Liver (tissue), 3 donors: Measurements from ENCODE around the gene THSD4.

ENCODE experiments used
- CTCF ChIP-seq: fragments of 150-350 bp; IDR thresholded peaks from 2 replicates; pipeline ENCODE4 v1.5.1; 2017; ENCODE audit warnings: improper control_type of control experiment, low read depth, low read length; ENCODE audit not compliant: missing input control
- EGR1 ChIP-seq, 2 donors: IDR thresholded peaks; 2 replicates each; pipeline ENCODE4 v1.6.1; 2016 to 2018; ENCODE audit warnings: antibody characterized with exemption in 2 of 2, low read depth in 2 of 2
- GABPA ChIP-seq, 2 donors: IDR thresholded peaks in 1 of 2; conservative IDR thresholded peaks in 1 of 2; 2 replicates each; pipeline ENCODE4 v1.6.1; 2016; ENCODE audit warnings: antibody characterized with exemption in 2 of 2, mild to moderate bottlenecking in 1 of 2, moderate library complexity in 1 of 2
- HNF4A ChIP-seq, 2 donors: conservative IDR thresholded peaks; 2 replicates each; pipeline ENCODE4 v1.6.1; 2016; ENCODE audit warnings: antibody characterized with exemption in 2 of 2, mild to moderate bottlenecking in 2 of 2
- JUND ChIP-seq, 2 donors: IDR thresholded peaks; 2 replicates each; pipeline ENCODE4 v1.6.1; 2016; ENCODE audit warnings: antibody characterized with exemption in 2 of 2
- RAD21 ChIP-seq, 2 donors: IDR thresholded peaks; 2 replicates each; pipeline ENCODE4 v1.6.1; 2016; ENCODE audit warnings: antibody characterized with exemption in 2 of 2, mild to moderate bottlenecking in 2 of 2
- RXRA ChIP-seq, 2 donors: IDR thresholded peaks; 2 replicates each; pipeline ENCODE4 v1.6.1; 2017 to 2018; ENCODE audit warnings: antibody characterized with exemption in 2 of 2, mild to moderate bottlenecking in 1 of 2
- SP1 ChIP-seq: IDR thresholded peaks from 2 replicates; pipeline ENCODE4 v1.6.1; 2018; ENCODE audit warnings: antibody characterized with exemption, mild to moderate bottlenecking
- TAF1 ChIP-seq: conservative IDR thresholded peaks from 2 replicates; pipeline ENCODE4 v1.6.1; 2016; ENCODE audit warnings: antibody characterized with exemption, mild to moderate bottlenecking
- donor health status: healthy.
- donor health status: healthy.

GRCh38 chr15:71734709-71735384, 619.6 kb downstream of the THSD4 start:
- TF ChIP-seq JUND (IDR thresholded peaks at IDR 0.05) (no peak), CTCF (no peak), RAD21 (IDR thresholded peaks at IDR 0.05) (no peak), HNF4A (conservative IDR thresholded peaks at IDR 0.05) (no peak), RXRA (IDR thresholded peaks at IDR 0.05) (no peak), SP1 (no peak), EGR1 (IDR thresholded peaks at IDR 0.05; ENCODE audit: low read depth in 2 of 2) (no peak), TAF1 (no peak), GABPA (IDR thresholded peaks at IDR 0.05 in 1 of 2, conservative IDR thresholded peaks at IDR 0.05 in 1 of 2) (no peak)
